DND-41 (cell line): ENCODE data around the gene AHSG.

Experiments used
- ATAC-seq: fragments of 200-7000 bp; cut with Tn5 transposase; 3 replicates; pipeline ENCODE4 v1.9.1; 2021; ENCODE audit warnings: low read depth; ENCODE audit not compliant: insufficient read depth
- DNase-seq: peaks from one replicate; pipeline ENCODE4 v3.0.0-alpha.2; 2020
- H2AFZ ChIP-seq: 2 replicates; pipeline ENCODE4 v1.6.0; 2012; ENCODE audit warnings: low read depth, low read length
- H3K27ac ChIP-seq: 2 replicates; pipeline ENCODE4 v1.5.1; 2012; ENCODE audit warnings: low read length, inconsistent platforms
- H3K27me3 ChIP-seq: fragments of 200-600 bp; sonication (generic); 2 replicates; pipeline ENCODE4 v1.6.0; 2012; ENCODE audit warnings: low read length, mild to moderate bottlenecking, inconsistent platforms; ENCODE audit not compliant: insufficient read depth, poor library complexity
- H3K36me3 ChIP-seq: 2 replicates; pipeline ENCODE4 v1.5.1; 2012; ENCODE audit warnings: low read length, inconsistent platforms; ENCODE audit not compliant: insufficient read depth
- H3K4me1 ChIP-seq: 2 replicates; pipeline ENCODE4 v1.5.1; 2012; ENCODE audit warnings: mild to moderate bottlenecking, low read length; ENCODE audit not compliant: insufficient read depth
- H3K4me2 ChIP-seq: 2 replicates; pipeline ENCODE4 v1.6.0; 2012; ENCODE audit warnings: mild to moderate bottlenecking, moderate library complexity, low read length, inconsistent platforms; ENCODE audit not compliant: insufficient read depth
- H3K4me3 ChIP-seq, 2 experiments: fragments of 200-600 bp in 1 of 2; shearing (Covaris generic) in 1 of 2; 2 replicates each; pipeline ENCODE4 v1.5.1; 2012 to 2016; ENCODE audit warnings: inconsistent platforms in 2 of 2, low read length in 2 of 2, mild to moderate bottlenecking in 2 of 2, low read depth in 1 of 2, moderate library complexity in 1 of 2
- H3K79me2 ChIP-seq: 2 replicates; pipeline ENCODE4 v1.6.0; 2012; ENCODE audit warnings: low read length, inconsistent platforms; ENCODE audit not compliant: insufficient read depth
- H3K9ac ChIP-seq: 2 replicates; pipeline ENCODE4 v1.6.0; 2012; ENCODE audit warnings: low read depth, mild to moderate bottlenecking, inconsistent platforms, low read length, moderate library complexity
- H3K9me3 ChIP-seq: 2 replicates; pipeline ENCODE4 v1.5.1; 2012; ENCODE audit warnings: low read length, moderate library complexity, mild to moderate bottlenecking, inconsistent platforms; ENCODE audit not compliant: insufficient read depth, severe bottlenecking
- H4K20me1 ChIP-seq: 2 replicates; pipeline ENCODE4 v1.6.0; 2012; ENCODE audit warnings: low read length; ENCODE audit not compliant: insufficient read depth
- CTCF ChIP-seq: IDR thresholded peaks from 2 replicates; pipeline ENCODE4 v1.5.1; 2012; ENCODE audit warnings: borderline replicate concordance, low read length, moderate library complexity, mild to moderate bottlenecking; ENCODE audit not compliant: poor library complexity, severe bottlenecking; ENCODE audit errors: extremely low read depth
- EZH2 ChIP-seq: IDR thresholded peaks from 3 replicates; pipeline ENCODE4 v1.6.1; 2012; ENCODE audit warnings: borderline replicate concordance, low read depth, mild to moderate bottlenecking, moderate library complexity, low read length, inconsistent platforms; ENCODE audit not compliant: severe bottlenecking

The AHSG gene

GRCh38 chr3:186603159-186603558 lies 9.7 kb upstream of the AHSG start:
- Histone ChIP-seq H3K4me1 (no peaks in the 10 kb centered on the region), H3K9ac (no peak overlapping the region), H2AFZ (no peak overlapping the region), H3K36me3 (no peaks in the 10 kb centered on the region), H3K9me3 (no peaks in the 10 kb centered on the region), H3K79me2 (no peaks in the 10 kb centered on the region), H3K4me3 (no peak overlapping the region), H4K20me1 (no peaks in the 10 kb centered on the region), H3K27me3 (no peaks in the 10 kb centered on the region), H3K4me2 (no peak overlapping the region), H3K27ac (no peak overlapping the region)
- DNase-seq = no peak
- no peak for ATAC-seq
- TF ChIP-seq EZH2 (no peak), CTCF (no peak)

GRCh38 chr3:186605078-186605477 lies 7.8 kb upstream of the AHSG start:
- Histone ChIP-seq H3K4me3 (no peak overlapping the region), H2AFZ (no peak overlapping the region), H3K9me3 (no peaks in the 10 kb centered on the region), H3K27me3 (peaks cover 3% of the 10 kb centered on the region), H3K27ac (no peak overlapping the region), H3K4me1 (no peaks in the 10 kb centered on the region), H4K20me1 (no peaks in the 10 kb centered on the region), H3K9ac (no peak overlapping the region), H3K36me3 (no peaks in the 10 kb centered on the region), H3K79me2 (no peaks in the 10 kb centered on the region), H3K4me2 (no peak overlapping the region)
- ATAC-seq (no peak), DNase-seq (no peak)
- TF ChIP-seq EZH2 = no peak
- TF ChIP-seq CTCF = no peak

GRCh38 chr3:186605561-186606545 lies 7.0 kb upstream of the AHSG start:
- Histone ChIP-seq H3K4me2 (no peak overlapping the region), H2AFZ (no peak overlapping the region), H3K9ac (no peak overlapping the region), H3K27me3 (peaks cover 3% of the 10 kb centered on the region), H3K36me3 (no peaks in the 10 kb centered on the region), H3K27ac (no peak overlapping the region), H3K9me3 (no peaks in the 10 kb centered on the region), H3K4me3 (no peak overlapping the region), H3K79me2 (no peaks in the 10 kb centered on the region), H3K4me1 (no peaks in the 10 kb centered on the region), H4K20me1 (no peaks in the 10 kb centered on the region)
- DNase-seq (no peak), ATAC-seq (no peak)
- no peak for TF ChIP-seq EZH2
- no peak for TF ChIP-seq CTCF
